Measurements from ENCODE around the gene DBI.

DNA sequence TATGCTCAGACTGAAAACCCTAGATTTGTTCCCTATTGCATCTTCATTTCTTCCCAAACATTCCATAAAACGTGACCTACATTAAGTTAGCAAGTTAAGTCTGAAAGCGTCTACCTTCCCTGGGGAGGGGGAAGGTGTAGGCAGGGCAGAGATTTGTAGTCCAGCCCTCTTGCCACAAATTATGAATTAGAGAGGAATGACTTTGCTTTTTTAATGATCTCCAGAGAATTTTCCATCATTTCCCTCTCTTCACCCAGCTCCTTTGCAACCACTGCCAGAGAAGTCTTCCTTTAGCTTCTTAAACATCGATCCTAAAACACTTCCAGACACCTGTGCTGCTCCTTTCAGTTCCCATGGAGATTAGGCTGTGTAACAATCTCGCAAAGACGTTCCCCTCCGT lies 1.3 kb upstream of the DBI start:
- TF ChIP-seq CTCF (conservative IDR thresholded peaks at IDR 0.05; ENCODE audit: low read depth, low read length) (no peak), EZH2phosphoT487 (IDR thresholded peaks at IDR 0.05; ENCODE audit: borderline replicate concordance, low read length) (no peak), EZH2 (IDR thresholded peaks at IDR 0.05; ENCODE audit: low read length, unreplicated experiment) (no peak)

Measured in PC-3 (cell line).